Progenitor cell of endocrine pancreas (in vitro differentiated cells): Measurements from ENCODE around the gene PAPOLB. TPM values are rescaled to one million over a fixed set of nuclear protein-coding genes. Genes with fewer than 3 reads are reported as not detected.

ENCODE experiments used
- DNase-seq: peaks from one replicate; pipeline ENCODE4 v3.0.0; 2021; ENCODE audit warnings: low spot score; ENCODE audit not compliant: unreplicated experiment
- H3K27ac Mint-ChIP-seq: 2 replicates; pipeline ENCODE4 v1.8.0; 2021; ENCODE audit warnings: mild to moderate bottlenecking, moderate library complexity, mixed read lengths
- H3K27me3 Mint-ChIP-seq: 2 replicates; pipeline ENCODE4 v1.8.0; 2021; ENCODE audit warnings: mixed read lengths
- H3K36me3 Mint-ChIP-seq: 2 replicates; pipeline ENCODE4 v1.8.0; 2022; ENCODE audit warnings: mixed read lengths; ENCODE audit not compliant: insufficient read depth
- H3K4me1 Mint-ChIP-seq: 2 replicates; pipeline ENCODE4 v1.8.0; 2021; ENCODE audit warnings: low read depth, mixed read lengths
- H3K4me3 Mint-ChIP-seq: 2 replicates; pipeline ENCODE4 v1.8.0; 2021; ENCODE audit warnings: low read depth, mild to moderate bottlenecking, moderate library complexity, mixed read lengths
- H3K9me3 Mint-ChIP-seq: 2 replicates; pipeline ENCODE4 v1.8.0; 2021; ENCODE audit warnings: low read depth, mixed read lengths
- total RNA-seq: library from RNA; stranded (reverse); gene quantifications from 2 replicates; pipeline ENCODE4 v1.2.1, GENCODE V29; 2021
- TF ChIP-seq, protein P1 (sequence below): fragments of 200-600 bp; sonication (generic); IDR thresholded peaks from one replicate; pipeline ENCODE4 v1.5.0; 2021; ENCODE audit warnings: antibody characterized with exemption, mild to moderate bottlenecking; ENCODE audit not compliant: unreplicated experiment

PAPOLB gene
- total RNA-seq, 1 donor from 2014 or later = 0.10 TPM

- no peak overlapping the region for H3K27ac Mint-ChIP-seq
- H3K4me3 Mint-ChIP-seq = no peak overlapping the region
- H3K9me3 Mint-ChIP-seq = no peaks in the 10 kb centered on the region
- no peak for DNase-seq
- no peaks in the 10 kb centered on the region for H3K36me3 Mint-ChIP-seq
- peaks cover 19% of the 10 kb centered on the region for H3K27me3 Mint-ChIP-seq
- H3K4me1 Mint-ChIP-seq = no peaks in the 10 kb centered on the region
- TF ChIP-seq, protein P1, sequence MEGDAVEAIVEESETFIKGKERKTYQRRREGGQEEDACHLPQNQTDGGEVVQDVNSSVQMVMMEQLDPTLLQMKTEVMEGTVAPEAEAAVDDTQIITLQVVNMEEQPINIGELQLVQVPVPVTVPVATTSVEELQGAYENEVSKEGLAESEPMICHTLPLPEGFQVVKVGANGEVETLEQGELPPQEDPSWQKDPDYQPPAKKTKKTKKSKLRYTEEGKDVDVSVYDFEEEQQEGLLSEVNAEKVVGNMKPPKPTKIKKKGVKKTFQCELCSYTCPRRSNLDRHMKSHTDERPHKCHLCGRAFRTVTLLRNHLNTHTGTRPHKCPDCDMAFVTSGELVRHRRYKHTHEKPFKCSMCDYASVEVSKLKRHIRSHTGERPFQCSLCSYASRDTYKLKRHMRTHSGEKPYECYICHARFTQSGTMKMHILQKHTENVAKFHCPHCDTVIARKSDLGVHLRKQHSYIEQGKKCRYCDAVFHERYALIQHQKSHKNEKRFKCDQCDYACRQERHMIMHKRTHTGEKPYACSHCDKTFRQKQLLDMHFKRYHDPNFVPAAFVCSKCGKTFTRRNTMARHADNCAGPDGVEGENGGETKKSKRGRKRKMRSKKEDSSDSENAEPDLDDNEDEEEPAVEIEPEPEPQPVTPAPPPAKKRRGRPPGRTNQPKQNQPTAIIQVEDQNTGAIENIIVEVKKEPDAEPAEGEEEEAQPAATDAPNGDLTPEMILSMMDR = no peak
Observed at GRCh38 chr7:4841007-4841784, 20.6 kb downstream of the PAPOLB start.

- Mint-ChIP-seq H3K36me3 (no peaks in the 10 kb centered on the region), H3K27ac (no peak overlapping the region), H3K4me3 (no peak overlapping the region), H3K9me3 (no peaks in the 10 kb centered on the region), H3K4me1 (no peaks in the 10 kb centered on the region), H3K27me3 (peaks cover 11% of the 10 kb centered on the region)
- DNase-seq = no peak
- TF ChIP-seq, protein P1 = no peak
Observed at GRCh38 chr7:4840079-4840501, 21.7 kb downstream of the PAPOLB start.

- DNase-seq = no peak
- Mint-ChIP-seq H3K9me3 (no peaks in the 10 kb centered on the region), H3K4me3 (no peak overlapping the region), H3K27ac (no peak overlapping the region), H3K36me3 (no peaks in the 10 kb centered on the region), H3K27me3 (peaks cover 4% of the 10 kb centered on the region), H3K4me1 (no peaks in the 10 kb centered on the region)
- TF ChIP-seq, protein P1 = no peak
Observed at GRCh38 chr7:4838626-4839334, 23.1 kb downstream of the PAPOLB start.

DNA sequence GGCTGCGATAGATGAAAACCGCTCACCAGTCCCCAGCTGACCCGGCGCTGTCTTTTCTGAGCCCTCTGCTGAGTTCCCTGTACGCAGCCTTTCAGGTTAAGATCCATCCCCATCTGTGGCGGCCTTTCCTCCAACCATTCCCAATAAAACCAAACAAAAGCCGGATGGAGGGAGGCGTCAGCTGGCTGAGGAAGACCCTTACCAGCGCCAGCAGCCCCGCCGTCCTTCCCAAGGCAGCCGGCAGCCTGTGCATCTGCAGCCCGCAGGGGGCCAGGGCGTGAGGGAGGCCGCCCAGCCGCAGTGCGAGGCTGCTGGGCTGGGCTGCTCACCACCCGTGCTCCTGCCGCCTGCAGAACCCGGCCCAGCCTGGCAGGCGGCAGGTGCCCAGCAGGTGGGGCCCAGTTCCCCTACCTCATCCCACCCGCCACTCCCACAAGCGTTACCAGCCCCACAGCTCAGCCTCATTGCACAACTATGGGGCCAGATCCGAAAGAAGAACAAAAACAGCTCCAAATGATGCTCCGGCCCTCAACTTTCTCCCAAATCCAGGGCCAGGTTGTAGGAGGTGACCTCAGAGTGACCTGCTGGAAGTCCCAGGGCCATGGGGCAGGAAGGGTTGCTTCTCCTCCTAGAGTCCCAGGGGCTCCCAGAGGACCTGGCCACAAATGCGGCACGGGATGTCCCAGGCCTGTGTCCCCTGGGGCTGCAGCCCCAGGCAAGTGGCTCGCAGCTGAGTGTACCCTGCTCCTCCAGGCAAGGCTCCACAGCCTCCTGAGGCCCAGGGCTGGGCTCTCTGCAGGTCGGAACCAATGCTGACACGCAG, 23.8 kb downstream of the PAPOLB start:
- Mint-ChIP-seq H3K27ac (no peak overlapping the region), H3K4me3 (no peak overlapping the region), H3K9me3 (no peaks in the 10 kb centered on the region), H3K4me1 (no peaks in the 10 kb centered on the region), H3K27me3 (peaks cover 4% of the 10 kb centered on the region), H3K36me3 (no peaks in the 10 kb centered on the region)
- no peak for DNase-seq
- TF ChIP-seq, protein P1 = no peak
